GM23338 (cell line): Measurements from ENCODE around the gene CNTNAP2.
"Not testable (repeated sequence)": the region's sequence is repeated elsewhere in the genome, so short reads cannot be mapped to it uniquely, and the experiment has no call there.

ENCODE experiments used
- CREB1 ChIP-seq: fragments of 250-450 bp; sonication (Bioruptor Pico); IDR thresholded peaks from 2 replicates; pipeline ENCODE4 v1.5.0; 2020; ENCODE audit warnings: low read depth, mild to moderate bottlenecking, moderate library complexity
- CTCF ChIP-seq, 2 experiments: fragments of 200-600 bp in 1 of 2; sonication (generic) in 1 of 2; conservative IDR thresholded peaks; 2 replicates each; pipeline versions ENCODE4 v1.5.1 to v1.6.1; 2016 to 2017; ENCODE audit warnings: antibody characterized with exemption in 2 of 2, low read depth in 2 of 2, mild to moderate bottlenecking in 2 of 2, moderate library complexity in 1 of 2
- POLR2AphosphoS5 ChIP-seq: IDR thresholded peaks from 2 replicates; pipeline ENCODE4 v1.6.1; 2016; ENCODE audit warnings: antibody characterized with exemption, low read depth
- REST ChIP-seq: IDR thresholded peaks from one replicate; pipeline ENCODE4 v1.6.1; 2018; ENCODE audit warnings: antibody characterized with exemption; ENCODE audit not compliant: unreplicated experiment
- ZNF114 ChIP-seq: fragments of 250-450 bp; sonication (Bioruptor Pico); IDR thresholded peaks from 2 replicates; pipeline ENCODE4 v1.5.0; 2020; ENCODE audit warnings: mild to moderate bottlenecking, moderate library complexity

GRCh38 chr7:147737559-147738214, 1621.1 kb downstream of the CNTNAP2 start:
- not testable (repeated sequence) for TF ChIP-seq POLR2AphosphoS5; CTCF (conservative IDR thresholded peaks at IDR 0.05; ENCODE audit: low read depth in 2 of 2); REST; ZNF114; CREB1 (CRISPR knock-in tag)
